GM12878 (cell line): Measurements from ENCODE around the gene TNRC6B.

Experiments used
- CHD4 ChIP-seq: fragments of 200-600 bp; sonication (generic); IDR thresholded peaks from 2 replicates; pipeline ENCODE4 v1.6.1; 2016; ENCODE audit warnings: mild to moderate bottlenecking
- TF ChIP-seq, protein P1 (sequence below): fragments of 450-650 bp; formaldehyde crosslinking; IDR thresholded peaks from 2 replicates; pipeline ENCODE4 v1.4.0; 2020; ENCODE audit warnings: mild to moderate bottlenecking, moderate library complexity
- TF ChIP-seq, protein P2 (sequence below), 3 experiments: IDR thresholded peaks in 2 of 3; conservative IDR thresholded peaks in 1 of 3; 2 replicates each; pipeline ENCODE4 v1.5.1; 2011; ENCODE audit warnings: low read depth in 3 of 3, low read length in 3 of 3, mild to moderate bottlenecking in 3 of 3, control low read depth in 2 of 3, moderate library complexity in 2 of 3, inconsistent platforms in 1 of 3, mixed read lengths in 1 of 3; ENCODE audit not compliant: control insufficient read depth in 2 of 3, insufficient read depth in 1 of 3; ENCODE audit errors: extremely low read depth in 1 of 3

DNA sequence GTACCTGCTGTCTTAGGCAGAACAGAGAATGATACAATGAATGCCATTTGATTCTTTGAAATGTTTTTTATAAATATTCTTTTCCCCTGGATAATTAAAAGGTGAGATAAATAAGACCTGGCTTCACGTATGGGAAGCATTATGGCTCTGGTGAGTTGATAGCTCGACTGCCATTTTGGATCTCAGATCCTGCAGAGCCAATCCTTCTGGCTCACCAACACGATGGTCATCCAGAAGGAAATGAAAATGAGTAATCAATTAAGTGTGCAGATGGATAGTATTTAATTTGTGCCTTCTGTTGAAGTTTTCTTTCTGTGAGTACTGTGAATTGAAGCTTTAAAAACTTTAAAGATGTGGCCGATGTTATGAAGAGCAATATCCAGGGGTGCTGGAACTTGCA, 2.7 kb downstream of the TNRC6B start:
- TF ChIP-seq, protein P1, sequence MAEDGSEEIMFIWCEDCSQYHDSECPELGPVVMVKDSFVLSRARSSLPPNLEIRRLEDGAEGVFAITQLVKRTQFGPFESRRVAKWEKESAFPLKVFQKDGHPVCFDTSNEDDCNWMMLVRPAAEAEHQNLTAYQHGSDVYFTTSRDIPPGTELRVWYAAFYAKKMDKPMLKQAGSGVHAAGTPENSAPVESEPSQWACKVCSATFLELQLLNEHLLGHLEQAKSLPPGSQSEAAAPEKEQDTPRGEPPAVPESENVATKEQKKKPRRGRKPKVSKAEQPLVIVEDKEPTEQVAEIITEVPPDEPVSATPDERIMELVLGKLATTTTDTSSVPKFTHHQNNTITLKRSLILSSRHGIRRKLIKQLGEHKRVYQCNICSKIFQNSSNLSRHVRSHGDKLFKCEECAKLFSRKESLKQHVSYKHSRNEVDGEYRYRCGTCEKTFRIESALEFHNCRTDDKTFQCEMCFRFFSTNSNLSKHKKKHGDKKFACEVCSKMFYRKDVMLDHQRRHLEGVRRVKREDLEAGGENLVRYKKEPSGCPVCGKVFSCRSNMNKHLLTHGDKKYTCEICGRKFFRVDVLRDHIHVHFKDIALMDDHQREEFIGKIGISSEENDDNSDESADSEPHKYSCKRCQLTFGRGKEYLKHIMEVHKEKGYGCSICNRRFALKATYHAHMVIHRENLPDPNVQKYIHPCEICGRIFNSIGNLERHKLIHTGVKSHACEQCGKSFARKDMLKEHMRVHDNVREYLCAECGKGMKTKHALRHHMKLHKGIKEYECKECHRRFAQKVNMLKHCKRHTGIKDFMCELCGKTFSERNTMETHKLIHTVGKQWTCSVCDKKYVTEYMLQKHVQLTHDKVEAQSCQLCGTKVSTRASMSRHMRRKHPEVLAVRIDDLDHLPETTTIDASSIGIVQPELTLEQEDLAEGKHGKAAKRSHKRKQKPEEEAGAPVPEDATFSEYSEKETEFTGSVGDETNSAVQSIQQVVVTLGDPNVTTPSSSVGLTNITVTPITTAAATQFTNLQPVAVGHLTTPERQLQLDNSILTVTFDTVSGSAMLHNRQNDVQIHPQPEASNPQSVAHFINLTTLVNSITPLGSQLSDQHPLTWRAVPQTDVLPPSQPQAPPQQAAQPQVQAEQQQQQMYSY (CRISPR knock-in tag) = no peak
- no peak for TF ChIP-seq CHD4
- TF ChIP-seq, protein P2, sequence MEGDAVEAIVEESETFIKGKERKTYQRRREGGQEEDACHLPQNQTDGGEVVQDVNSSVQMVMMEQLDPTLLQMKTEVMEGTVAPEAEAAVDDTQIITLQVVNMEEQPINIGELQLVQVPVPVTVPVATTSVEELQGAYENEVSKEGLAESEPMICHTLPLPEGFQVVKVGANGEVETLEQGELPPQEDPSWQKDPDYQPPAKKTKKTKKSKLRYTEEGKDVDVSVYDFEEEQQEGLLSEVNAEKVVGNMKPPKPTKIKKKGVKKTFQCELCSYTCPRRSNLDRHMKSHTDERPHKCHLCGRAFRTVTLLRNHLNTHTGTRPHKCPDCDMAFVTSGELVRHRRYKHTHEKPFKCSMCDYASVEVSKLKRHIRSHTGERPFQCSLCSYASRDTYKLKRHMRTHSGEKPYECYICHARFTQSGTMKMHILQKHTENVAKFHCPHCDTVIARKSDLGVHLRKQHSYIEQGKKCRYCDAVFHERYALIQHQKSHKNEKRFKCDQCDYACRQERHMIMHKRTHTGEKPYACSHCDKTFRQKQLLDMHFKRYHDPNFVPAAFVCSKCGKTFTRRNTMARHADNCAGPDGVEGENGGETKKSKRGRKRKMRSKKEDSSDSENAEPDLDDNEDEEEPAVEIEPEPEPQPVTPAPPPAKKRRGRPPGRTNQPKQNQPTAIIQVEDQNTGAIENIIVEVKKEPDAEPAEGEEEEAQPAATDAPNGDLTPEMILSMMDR (IDR thresholded peaks at IDR 0.05 in 2 of 3, conservative IDR thresholded peaks at IDR 0.05 in 1 of 3; ENCODE audit: control insufficient read depth in 2 of 3, extremely low read depth in 1 of 3, insufficient read depth in 1 of 3, low read depth in 3 of 3, low read length in 3 of 3) = no peak
